ENCODE results near the gene ZAR1L.
A peak's percentile ranks its signal among the peaks of the same experiment; 100 is the strongest.

Gene ZAR1L

GRCh38 chr13:32302461-32302860, 12.7 kb downstream of the ZAR1L start:
- DNase-seq (no peak), ATAC-seq (no peak)

- peak; percentile 47 for ATAC-seq
- no peak for DNase-seq
Observed at GRCh38 chr13:32300920-32301319, 14.2 kb downstream of the ZAR1L start.

- DNase-seq (no peak), ATAC-seq (no peak)
Observed at GRCh38 chr13:32300406-32300805, 14.8 kb downstream of the ZAR1L start.

- peak; percentile 57 for ATAC-seq
- DNase-seq: no peak
Observed at GRCh38 chr13:32299893-32300292, 15.3 kb downstream of the ZAR1L start.

- no peak for ATAC-seq
- no peak for DNase-seq
Observed at GRCh38 chr13:32298695-32299094, 16.5 kb downstream of the ZAR1L start.

- no peak for ATAC-seq
- no peak for DNase-seq
Observed at GRCh38 chr13:32297206-32297605, 18.0 kb downstream of the ZAR1L start.

- DNase-seq (no peak), ATAC-seq (no peak)
Observed at GRCh38 chr13:32285633-32285965, 29.6 kb downstream of the ZAR1L start.

- ATAC-seq (no peak), DNase-seq (no peak)
Observed at GRCh38 chr13:32284927-32285632, 30.1 kb downstream of the ZAR1L start.

GRCh38 chr13:32282096-32282711, 33.0 kb downstream of the ZAR1L start:
- ATAC-seq: no peak
- DNase-seq: no peak

- ATAC-seq (no peak), DNase-seq (no peak)
Observed at GRCh38 chr13:32281096-32281495, 34.1 kb downstream of the ZAR1L start.

- peak; percentile 69 for ATAC-seq
- DNase-seq: no peak
Observed at GRCh38 chr13:32278426-32278825, 36.7 kb downstream of the ZAR1L start.

- no peak for ATAC-seq
- DNase-seq: no peak
Observed at GRCh38 chr13:32277839-32278238, 37.3 kb downstream of the ZAR1L start.

- no peak for DNase-seq
- no peak for ATAC-seq
Observed at GRCh38 chr13:32272021-32272683, 43.0 kb downstream of the ZAR1L start.

GRCh38 chr13:32267836-32268439, 47.2 kb downstream of the ZAR1L start:
- peak; percentile 63 for ATAC-seq
- peak; percentile 57 for DNase-seq

GRCh38 chr13:32266130-32266529, 49.0 kb downstream of the ZAR1L start:
- no peak for DNase-seq
- ATAC-seq: no peak

- ATAC-seq (no peak), DNase-seq (no peak)
Observed at GRCh38 chr13:32265726-32266125, 49.4 kb downstream of the ZAR1L start.

GRCh38 chr13:32264407-32264806, 50.8 kb downstream of the ZAR1L start:
- DNase-seq (no peak), ATAC-seq (no peak)

GRCh38 chr13:32262619-32263018, 52.5 kb downstream of the ZAR1L start:
- no peak for ATAC-seq
- DNase-seq: no peak

GRCh38 chr13:32262165-32262564, 53.0 kb downstream of the ZAR1L start:
- ATAC-seq: no peak

GRCh38 chr13:32261567-32261966, 53.6 kb downstream of the ZAR1L start:
- ATAC-seq: no peak
- no peak for DNase-seq

More at GRCh38 chr13:32262165-32262564, 53.0 kb downstream of the ZAR1L start:
- DNase-seq: no peak

- no peak for DNase-seq
- no peak for ATAC-seq
Observed at GRCh38 chr13:32259116-32259515, 56.0 kb downstream of the ZAR1L start.

GRCh38 chr13:32257649-32258048, 57.5 kb downstream of the ZAR1L start:
- no peak for ATAC-seq
- DNase-seq: no peak

GRCh38 chr13:32256243-32256642, 58.9 kb downstream of the ZAR1L start:
- no peak for ATAC-seq
- DNase-seq: no peak
